ENCODE measurements around the gene SLC22A1.

The SLC22A1 gene

GRCh38 chr6:160156842-160157241 is 35.2 kb downstream of the SLC22A1 start:
- no peak overlapping the region for H3K9ac ChIP-seq (ENCODE audit: low read length)

DNA sequence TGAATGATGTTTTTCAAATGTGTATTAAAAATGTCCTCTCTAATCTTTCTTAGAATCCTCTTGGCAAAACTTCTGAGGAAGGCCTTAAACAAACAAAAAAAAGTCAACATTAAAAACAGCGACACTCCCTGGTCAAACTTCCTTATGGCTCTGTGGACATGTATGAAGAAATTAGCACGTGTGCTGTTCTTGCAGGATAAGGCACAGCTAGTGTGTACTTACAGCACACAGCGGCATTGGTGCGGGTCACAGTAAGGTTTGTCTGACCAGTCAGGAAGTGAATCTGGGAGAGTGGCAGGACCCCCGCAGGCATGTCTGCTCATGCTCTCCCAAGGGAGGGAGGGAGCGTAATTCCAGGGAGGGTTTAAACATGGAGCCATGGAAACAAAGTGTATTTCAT is 38.8 kb downstream of the SLC22A1 start:
- no peak for TF ChIP-seq EZH2phosphoT487 (IDR thresholded peaks at IDR 0.05; ENCODE audit: low read depth)
- no peak for TF ChIP-seq CTCF (IDR thresholded peaks at IDR 0.05; ENCODE audit: low read depth, low read length)
- Histone ChIP-seq H3K27ac (ENCODE audit: low read length) (no peak overlapping the region), H3K4me1 (ENCODE audit: low read length) (no peaks in the 10 kb centered on the region), H2AFZ (ENCODE audit: low read depth, low read length) (no peak overlapping the region), H3K36me3 (replicated peaks; ENCODE audit: low read depth, low read length) (no peaks in the 10 kb centered on the region), H3K27me3 (ENCODE audit: low read depth, low read length) (no peaks in the 10 kb centered on the region), H3K9me3 (ENCODE audit: insufficient read depth, low read length) (no peaks in the 10 kb centered on the region), H3K4me3 (ENCODE audit: low read length) (no peak overlapping the region), H3K79me2 (ENCODE audit: low read length) (no peaks in the 10 kb centered on the region), H3K9ac (ENCODE audit: low read length) (no peak overlapping the region), H4K20me1 (ENCODE audit: insufficient read depth, low read length) (no peaks in the 10 kb centered on the region), H3K4me2 (ENCODE audit: low read length) (no peak overlapping the region)

More at GRCh38 chr6:160156842-160157241, 35.2 kb downstream of the SLC22A1 start:
- Histone ChIP-seq H3K4me1 (ENCODE audit: low read length) (no peaks in the 10 kb centered on the region), H3K79me2 (ENCODE audit: low read length) (no peaks in the 10 kb centered on the region), H4K20me1 (ENCODE audit: insufficient read depth, low read length) (no peaks in the 10 kb centered on the region), H3K36me3 (replicated peaks; ENCODE audit: low read depth, low read length) (no peaks in the 10 kb centered on the region), H3K4me2 (ENCODE audit: low read length) (no peak overlapping the region), H3K27ac (ENCODE audit: low read length) (no peak overlapping the region), H3K9me3 (ENCODE audit: insufficient read depth, low read length) (no peaks in the 10 kb centered on the region), H3K27me3 (ENCODE audit: low read depth, low read length) (no peaks in the 10 kb centered on the region), H2AFZ (ENCODE audit: low read depth, low read length) (no peak overlapping the region), H3K4me3 (ENCODE audit: low read length) (no peak overlapping the region)
- TF ChIP-seq CTCF (IDR thresholded peaks at IDR 0.05; ENCODE audit: low read depth, low read length): no peak
- TF ChIP-seq EZH2phosphoT487 (IDR thresholded peaks at IDR 0.05; ENCODE audit: low read depth): no peak

DNA sequence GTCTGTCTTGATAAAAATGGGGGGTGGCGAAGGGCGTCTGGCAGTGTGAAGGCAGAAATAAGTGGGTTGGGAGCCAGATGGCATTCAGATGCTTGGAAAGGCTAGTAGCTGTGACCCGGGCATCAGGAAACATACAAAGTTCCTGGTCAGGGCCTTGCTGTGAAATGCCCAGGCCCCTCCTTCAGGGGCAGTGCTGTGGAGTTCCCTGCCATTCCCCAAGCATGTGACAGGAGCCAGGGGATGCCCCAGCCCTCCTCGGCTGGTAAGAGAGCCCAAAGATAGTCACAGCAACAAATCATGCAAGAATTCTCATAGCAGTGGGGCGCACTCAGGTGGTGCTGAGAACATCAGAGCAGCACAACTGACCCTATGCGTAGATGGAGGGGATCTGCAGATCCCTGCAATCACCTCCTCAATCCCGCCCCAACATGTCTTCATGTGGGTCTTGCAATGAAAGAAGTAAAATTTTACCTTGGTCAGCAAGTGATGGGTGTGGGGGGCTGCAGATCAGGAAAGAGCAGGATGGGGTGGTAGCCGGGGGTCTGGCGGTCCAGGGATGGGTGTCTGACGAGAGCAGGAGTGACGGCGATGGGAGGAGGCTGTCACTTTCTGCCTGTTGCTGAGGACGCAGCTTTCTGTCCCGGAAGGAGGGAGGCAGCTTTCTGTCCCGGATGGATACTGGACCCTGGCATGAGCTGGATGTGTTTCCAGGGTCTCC is 39.5 kb downstream of the SLC22A1 start:
- Histone ChIP-seq H3K9me3 (ENCODE audit: insufficient read depth, low read length) (no peaks in the 10 kb centered on the region), H3K4me1 (ENCODE audit: low read length) (no peaks in the 10 kb centered on the region), H3K27me3 (ENCODE audit: low read depth, low read length) (no peaks in the 10 kb centered on the region), H2AFZ (ENCODE audit: low read depth, low read length) (no peak overlapping the region), H3K4me3 (ENCODE audit: low read length) (no peak overlapping the region), H3K36me3 (replicated peaks; ENCODE audit: low read depth, low read length) (no peaks in the 10 kb centered on the region), H3K4me2 (ENCODE audit: low read length) (no peak overlapping the region), H3K9ac (ENCODE audit: low read length) (no peak overlapping the region), H3K27ac (ENCODE audit: low read length) (no peak overlapping the region), H4K20me1 (ENCODE audit: insufficient read depth, low read length) (no peaks in the 10 kb centered on the region), H3K79me2 (ENCODE audit: low read length) (no peaks in the 10 kb centered on the region)
- TF ChIP-seq EZH2phosphoT487 (IDR thresholded peaks at IDR 0.05; ENCODE audit: low read depth) (no peak), CTCF (IDR thresholded peaks at IDR 0.05; ENCODE audit: low read depth, low read length) (no peak)

DNA sequence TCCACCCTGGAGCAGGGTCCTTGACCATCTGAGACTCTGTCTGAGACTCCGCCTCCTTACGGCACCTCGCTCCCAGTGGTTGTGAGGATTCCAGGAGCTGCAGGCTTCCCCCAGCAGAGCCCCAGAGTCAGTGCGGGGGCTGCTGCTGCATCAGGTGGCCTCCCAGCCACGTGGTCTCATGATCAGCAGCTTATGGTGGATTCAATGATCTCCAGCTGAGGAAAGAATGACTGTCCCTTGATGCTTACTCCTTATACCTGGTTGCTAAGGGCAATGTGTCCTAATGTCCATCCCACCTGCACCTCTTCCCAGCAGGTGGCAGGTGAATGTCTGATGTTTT is 40.0 kb downstream of the SLC22A1 start:
- no peak overlapping the region for H3K27ac ChIP-seq (ENCODE audit: low read length)
- H3K4me1 ChIP-seq (ENCODE audit: low read length): no peaks in the 10 kb centered on the region
- no peaks in the 10 kb centered on the region for H3K27me3 ChIP-seq (ENCODE audit: low read depth, low read length)
- TF ChIP-seq EZH2phosphoT487 (IDR thresholded peaks at IDR 0.05; ENCODE audit: low read depth): no peak
- no peak for TF ChIP-seq CTCF (IDR thresholded peaks at IDR 0.05; ENCODE audit: low read depth, low read length)
- no peaks in the 10 kb centered on the region for H3K9me3 ChIP-seq (ENCODE audit: insufficient read depth, low read length)
- no peaks in the 10 kb centered on the region for H4K20me1 ChIP-seq (ENCODE audit: insufficient read depth, low read length)
- no peaks in the 10 kb centered on the region for H3K36me3 ChIP-seq (replicated peaks; ENCODE audit: low read depth, low read length)
- no peak overlapping the region for H3K4me2 ChIP-seq (ENCODE audit: low read length)
- H3K4me3 ChIP-seq (ENCODE audit: low read length): no peak overlapping the region
- no peak overlapping the region for H2AFZ ChIP-seq (ENCODE audit: low read depth, low read length)
- H3K79me2 ChIP-seq (ENCODE audit: low read length): no peaks in the 10 kb centered on the region
- no peak overlapping the region for H3K9ac ChIP-seq (ENCODE audit: low read length)
